GM03348 (cell line): ENCODE measurements around the gene CNOT4.
A peak's percentile ranks its signal among the peaks of the same experiment; 100 is the strongest.
"Not testable (repeated sequence)": the region's sequence is repeated elsewhere in the genome, so short reads cannot be mapped to it uniquely, and the experiment has no call there.

Source experiments
- DNase-seq: peaks from one replicate; pipeline ENCODE4 v3.0.0; 2012; ENCODE audit warnings: low spot score

Gene CNOT4

GRCh38 chr7:135364206-135364605, 145.7 kb downstream of the CNOT4 start:
- DNase-seq: no peak

GRCh38 chr7:135362871-135363270, 147.0 kb downstream of the CNOT4 start:
- no peak for DNase-seq

GRCh38 chr7:135361788-135362187, 148.1 kb downstream of the CNOT4 start:
- DNase-seq: no peak

GRCh38 chr7:135359615-135360014, 150.3 kb downstream of the CNOT4 start:
- no peak for DNase-seq

- DNase-seq: no peak
These were observed 154.4 kb downstream of the CNOT4 start for GRCh38 chr7:135355377-135356048.

GRCh38 chr7:135353832-135354231, 156.1 kb downstream of the CNOT4 start:
- DNase-seq: no peak

- no peak for DNase-seq
These were observed 157.6 kb downstream of the CNOT4 start for GRCh38 chr7:135352285-135352684.

GRCh38 chr7:135351070-135351469, 158.8 kb downstream of the CNOT4 start:
- not testable (repeated sequence) for DNase-seq

- no peak for DNase-seq
These were observed 160.2 kb downstream of the CNOT4 start for GRCh38 chr7:135349746-135350145.

- no peak for DNase-seq
These were observed 161.4 kb downstream of the CNOT4 start for GRCh38 chr7:135348493-135348892.

- no peak for DNase-seq
These were observed 166.5 kb downstream of the CNOT4 start for GRCh38 chr7:135343361-135343760.

- no peak for DNase-seq
These were observed 167.0 kb downstream of the CNOT4 start for GRCh38 chr7:135342887-135343286.

- no peak for DNase-seq
These were observed 168.9 kb downstream of the CNOT4 start for GRCh38 chr7:135341049-135341448.

- DNase-seq: no peak
These were observed 171.8 kb downstream of the CNOT4 start for GRCh38 chr7:135337977-135338550.

- DNase-seq: no peak
These were observed 172.4 kb downstream of the CNOT4 start for GRCh38 chr7:135337506-135337905.

- peak; percentile 50 for DNase-seq
These were observed 174.2 kb downstream of the CNOT4 start for GRCh38 chr7:135335628-135336139.

- DNase-seq: no peak
These were observed 174.9 kb downstream of the CNOT4 start for GRCh38 chr7:135334830-135335543.

- DNase-seq: no peak
These were observed 176.0 kb downstream of the CNOT4 start for GRCh38 chr7:135333946-135334345.

- DNase-seq: no peak
These were observed 176.7 kb downstream of the CNOT4 start for GRCh38 chr7:135333200-135333599.

- no peak for DNase-seq
These were observed 179.8 kb downstream of the CNOT4 start for GRCh38 chr7:135330088-135330487.

GRCh38 chr7:135328526-135328925, 181.4 kb downstream of the CNOT4 start:
- DNase-seq: no peak

- DNase-seq: no peak
These were observed 181.8 kb downstream of the CNOT4 start for GRCh38 chr7:135328053-135328452.

- no peak for DNase-seq
These were observed 182.4 kb downstream of the CNOT4 start for GRCh38 chr7:135327458-135327857.
